Naive thymus-derived CD4-positive, alpha-beta T cell (primary cell): ENCODE results near the gene TAP2. TPM values are rescaled to one million over a fixed set of nuclear protein-coding genes. Genes with fewer than 3 reads are reported as not detected.

Experiments
- ATAC-seq: fragments of 150-1000 bp; cut with Tn5 transposase; 2 replicates; pipeline ENCODE4 v1.10.0; 2021; ENCODE audit warnings: mild to moderate bottlenecking, moderate library complexity
- CTCF ChIA-PET: fragments of 350-600 bp; sonication (Branson Sonifier 250); formaldehyde crosslinking; loops from one replicate; lab custom pipeline; 2021; ENCODE audit warnings: antibody characterized with exemption; lab: Charles Lee
- POLR2A ChIA-PET: fragments of 350-600 bp; sonication (Branson Sonifier 250); formaldehyde crosslinking; loops from one replicate; lab custom pipeline; 2021; ENCODE audit warnings: antibody characterized with exemption, inconsistent platforms; lab: Charles Lee
- DNase-seq, 9 donors: peaks; one replicate each; pipeline versions ENCODE4 v3.0.0 to v3.0.0-alpha.2; 2020 to 2022; ENCODE audit warnings: mixed read lengths in 1 of 9
- H3K27ac ChIP-seq: one replicate; pipeline ENCODE4 v1.7.0; 2013; ENCODE audit warnings: mild to moderate bottlenecking, low read depth, low read length, moderate library complexity
- H3K27me3 ChIP-seq, 2 donors: one replicate each; pipeline ENCODE4 v1.7.0; 2013; ENCODE audit warnings: low read length in 2 of 2, mild to moderate bottlenecking in 2 of 2, moderate library complexity in 2 of 2; ENCODE audit not compliant: control insufficient read depth in 2 of 2, insufficient read depth in 2 of 2
- H3K36me3 ChIP-seq, 3 experiments: 1 replicate in 2 of 3; 2 replicates in 1 of 3; pipeline ENCODE4 v1.7.0; 2013; ENCODE audit warnings: low read length in 3 of 3, mild to moderate bottlenecking in 3 of 3, moderate library complexity in 1 of 3; ENCODE audit not compliant: insufficient read depth in 3 of 3, control insufficient read depth in 2 of 3
- H3K4me1 ChIP-seq, 2 donors: one replicate each; pipeline ENCODE4 v1.7.0; 2013; ENCODE audit warnings: low read length in 2 of 2, mild to moderate bottlenecking in 2 of 2, moderate library complexity in 1 of 2; ENCODE audit not compliant: control insufficient read depth in 2 of 2, insufficient read depth in 2 of 2
- H3K4me3 ChIP-seq: 2 replicates; pipeline ENCODE4 v1.7.0; 2013; ENCODE audit warnings: mild to moderate bottlenecking, low read length
- H3K9me3 ChIP-seq, 3 experiments: 1 replicate in 2 of 3; 2 replicates in 1 of 3; pipeline ENCODE4 v1.7.0; 2013; ENCODE audit warnings: low read length in 3 of 3; ENCODE audit not compliant: control insufficient read depth in 2 of 3
- H3K27ac Mint-ChIP-seq, 9 donors: one replicate each; pipeline ENCODE4 v1.8.0; 2020 to 2022; ENCODE audit warnings: mixed read lengths in 9 of 9, mild to moderate bottlenecking in 8 of 9, moderate library complexity in 5 of 9, inconsistent platforms in 2 of 9
- H3K27me3 Mint-ChIP-seq, 5 donors: one replicate each; pipeline ENCODE4 v1.8.0; 2021 to 2022; ENCODE audit warnings: mixed read lengths in 5 of 5, mild to moderate bottlenecking in 1 of 5
- H3K36me3 Mint-ChIP-seq, 5 donors: one replicate each; pipeline ENCODE4 v1.8.0; 2020 to 2022; ENCODE audit warnings: mixed read lengths in 5 of 5, mild to moderate bottlenecking in 3 of 5, inconsistent platforms in 1 of 5
- H3K4me1 Mint-ChIP-seq, 7 donors: one replicate each; pipeline ENCODE4 v1.8.0; 2020 to 2022; ENCODE audit warnings: mixed read lengths in 7 of 7, mild to moderate bottlenecking in 3 of 7, inconsistent platforms in 1 of 7
- H3K4me3 Mint-ChIP-seq, 10 donors: one replicate each; pipeline ENCODE4 v1.8.0; 2020 to 2022; ENCODE audit warnings: mild to moderate bottlenecking in 10 of 10, mixed read lengths in 10 of 10, moderate library complexity in 6 of 10, inconsistent platforms in 2 of 10
- H3K9me3 Mint-ChIP-seq, 11 donors: one replicate each; pipeline ENCODE4 v1.8.0; 2020 to 2022; ENCODE audit warnings: mixed read lengths in 11 of 11, mild to moderate bottlenecking in 4 of 11, inconsistent platforms in 1 of 11, moderate library complexity in 1 of 11
- intact Hi-C, 2 donors: fragments of 100-400 bp; cut with micrococcal nuclease; formaldehyde crosslinking; loops; one replicate each; pipeline ENCODE4 v1.15.1; 2023
- polyA plus RNA-seq, 2 donors: library from polyadenylated mRNA; unstranded; fragments of 300-500 nt; fragmentation: Illumina TruSeq; gene quantifications; one replicate each; pipeline ENCODE4 v1.2.3, GENCODE V29; 2021
- total RNA-seq, 6 experiments: library from RNA in 5 of 6; stranded (reverse) in 5 of 6; gene quantifications; 1 replicate in 5 of 6; 2 replicates in 1 of 6; pipeline ENCODE4 v1.2.3 and lab custom pipeline; 2021 to 2026

TAP2 gene
- total and polyA plus RNA-seq, 7 experiments from 2014 or later = 26.4 to 243 (median 105) TPM

DNA sequence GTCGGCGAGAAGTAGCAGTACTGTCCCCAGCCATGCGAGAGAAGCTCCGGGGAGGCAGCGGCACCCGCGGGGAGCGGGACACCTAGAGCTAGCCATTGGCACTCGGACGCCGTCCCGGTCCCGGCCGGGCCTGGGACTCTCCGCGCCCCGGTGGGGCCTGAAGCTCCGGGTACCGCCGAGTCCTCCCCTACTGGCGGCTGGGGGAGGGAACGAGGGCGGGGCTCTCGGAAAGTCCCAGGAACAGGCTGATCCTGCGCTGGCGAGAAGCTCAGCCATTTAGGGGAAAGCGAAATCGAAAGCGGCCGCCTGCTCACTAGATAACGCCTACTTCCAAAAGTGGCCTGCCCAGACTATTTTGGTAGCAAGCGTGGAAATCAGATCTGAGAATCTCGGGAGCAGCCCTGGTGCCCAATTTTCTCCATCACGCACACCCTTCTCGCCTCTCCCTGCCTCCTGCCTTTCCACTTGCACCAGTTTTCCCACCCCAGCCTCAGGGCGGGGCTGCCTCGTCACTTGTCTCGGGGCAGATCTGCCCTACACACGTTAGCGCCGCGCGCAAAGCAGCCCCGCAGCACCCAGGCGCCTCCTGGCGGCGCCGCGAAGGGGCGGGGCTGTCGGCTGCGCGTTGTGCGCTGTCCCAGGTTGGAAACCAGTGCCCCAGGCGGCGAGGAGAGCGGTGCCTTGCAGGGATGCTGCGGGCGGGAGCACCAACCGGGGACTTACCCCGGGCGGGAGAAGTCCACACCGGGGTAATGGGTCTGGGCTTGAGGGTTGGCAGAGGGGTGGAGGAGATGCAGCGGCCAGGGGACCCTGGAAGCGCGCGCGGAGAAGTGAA lies 15.2 kb upstream of the TAP2 start, which contains the start of the genes PSMB9 and TAP1:
Gene PSMB9, plus strand, starts transcription at position 652 of the 835 bp plus-strand sequence. Its CDS starts 38 bp downstream, at position 690.
Gene TAP1, minus strand, starts transcription at position 164 of the 835 bp plus-strand sequence. Its CDS starts 68 bp downstream, at position 96.
- Histone ChIP-seq H3K27me3 (no peaks in the 10 kb centered on the region), H3K9me3 (no peaks in the 10 kb centered on the region), H3K27ac (peak within 1 kb of the TSS; percentile 100), H3K4me1 (peaks cover 45 to 57% of the 10 kb centered on the region in 2 donors), H3K36me3 (peaks cover 17 to 69% (median 46%) of the 10 kb centered on the region in 3 experiments), H3K4me3 (peak within 1 kb of the TSS; percentile 91)
- Mint-ChIP-seq H3K4me1 (peaks cover 61 to 80% (median 72%) of the 10 kb centered on the region in 7 donors), H3K27me3 (no peaks in the 10 kb centered on the region), H3K9me3 (peaks cover 0 to 2% (median 0%) of the 10 kb centered on the region in 11 donors), H3K36me3 (peaks cover 22 to 78% (median 57%) of the 10 kb centered on the region in 5 donors), H3K27ac (peak within 1 kb of the TSS; percentile 97 to 100 (median 100)), H3K4me3 (peak within 1 kb of the TSS; percentile 96 to 100 (median 100))
- DNase-seq (peak; percentile 92 to 97 (median 94)), ATAC-seq (peak; percentile 92)
- intact Hi-C loops = loop anchor here (1.0 to 10.0 kb wide), 10 partner anchors 9 to 1231 kb away; partner anchors contain the start of genes PSMB8 (in 2 of the 2), TAP2 (in 2 of the 2), CLIC1 (in 1 of the 2) and CUTA (in 1 of the 2)
- CTCF ChIA-PET = interaction anchor here (0.7 to 7.5 kb wide), 8 partner anchors 12 to 119 kb away, joined by 3 to 241 read pairs (median 11); partner anchors contain the start of genes HLA-DMA, PSMB8 and TAP2
- POLR2A ChIA-PET = interaction anchor here (0.7 to 9.5 kb wide), 17 partner anchors 10 to 1295 kb away, joined by 3 to 662 read pairs (median 6); partner anchors contain the start of genes BRD2, HLA-DMA, PSMB8 and RPS18

DNA sequence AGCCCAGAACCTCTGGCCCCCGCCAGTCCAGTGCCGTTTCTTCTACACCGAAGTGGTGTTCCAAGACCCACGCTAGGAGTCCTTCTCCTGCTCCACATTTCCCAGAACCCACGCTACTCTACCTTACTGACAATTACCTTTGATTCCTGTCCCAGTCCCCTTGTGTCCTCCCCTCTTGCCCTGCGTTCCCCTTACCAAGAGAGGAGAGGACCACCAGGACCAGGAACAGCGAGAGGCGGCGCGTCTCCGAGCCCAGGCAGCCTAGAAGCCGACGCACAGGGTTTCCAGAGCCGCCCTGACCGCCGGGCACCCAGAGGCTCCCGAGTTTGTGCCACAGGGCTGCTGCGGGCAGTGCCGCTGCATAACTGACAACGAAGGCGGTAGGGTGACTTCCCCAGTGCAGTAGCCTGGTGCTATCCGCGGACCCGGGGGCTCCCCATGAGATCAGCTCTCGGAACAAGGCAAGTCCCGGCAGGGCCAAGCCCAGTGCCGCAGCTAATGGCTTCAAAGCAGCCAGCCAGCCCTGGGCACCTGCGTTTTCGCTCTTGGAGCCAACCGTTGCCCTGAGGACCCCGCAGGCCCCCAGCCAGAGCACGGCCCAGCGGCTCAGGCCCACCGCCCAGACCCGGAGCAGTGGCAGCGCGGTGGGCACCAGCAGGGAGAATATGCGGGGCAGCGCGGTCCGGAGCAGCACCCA lies 14.5 kb upstream of the TAP2 start:
- Histone ChIP-seq H3K9me3 (no peaks in the 10 kb centered on the region), H3K4me3 (peak overlapping the region; percentile 91), H3K4me1 (peaks cover 53 to 65% of the 10 kb centered on the region in 2 donors), H3K36me3 (peaks cover 23 to 69% (median 45%) of the 10 kb centered on the region in 3 experiments), H3K27me3 (no peaks in the 10 kb centered on the region), H3K27ac (peak overlapping the region; percentile 100)
- Mint-ChIP-seq H3K4me1 (peaks cover 62 to 81% (median 73%) of the 10 kb centered on the region in 7 donors), H3K27me3 (no peaks in the 10 kb centered on the region), H3K9me3 (peaks cover 0 to 2% (median 0%) of the 10 kb centered on the region in 11 donors), H3K36me3 (peaks cover 26 to 79% (median 59%) of the 10 kb centered on the region in 5 donors), H3K27ac (peak overlapping the region; percentile 94 to 100 (median 100)), H3K4me3 (peak overlapping the region; percentile 96 to 100 (median 100))
- peak in 5 of 9 donors; percentile 37 to 79 (median 52) for DNase-seq
- CTCF ChIA-PET = interaction anchor here (0.8 to 7.5 kb wide), 6 partner anchors 11 to 119 kb away, joined by 4 to 241 read pairs (median 12); partner anchors contain the start of genes PSMB8 and TAP2
- intact Hi-C loops = loop anchor here (1.0 to 10.0 kb wide), 8 partner anchors 9 to 1231 kb away; partner anchors contain the start of genes PSMB8 (in 2 of the 2), CLIC1 (in 1 of the 2), CUTA (in 1 of the 2) and PHF1 (in 1 of the 2)
- POLR2A ChIA-PET = interaction anchor here (0.6 to 9.5 kb wide), 15 partner anchors 10 to 1294 kb away, joined by 3 to 662 read pairs (median 6); partner anchors contain the start of genes BRD2, HLA-DMA, PSMB8 and RPS18
- ATAC-seq = peak; percentile 42

DNA sequence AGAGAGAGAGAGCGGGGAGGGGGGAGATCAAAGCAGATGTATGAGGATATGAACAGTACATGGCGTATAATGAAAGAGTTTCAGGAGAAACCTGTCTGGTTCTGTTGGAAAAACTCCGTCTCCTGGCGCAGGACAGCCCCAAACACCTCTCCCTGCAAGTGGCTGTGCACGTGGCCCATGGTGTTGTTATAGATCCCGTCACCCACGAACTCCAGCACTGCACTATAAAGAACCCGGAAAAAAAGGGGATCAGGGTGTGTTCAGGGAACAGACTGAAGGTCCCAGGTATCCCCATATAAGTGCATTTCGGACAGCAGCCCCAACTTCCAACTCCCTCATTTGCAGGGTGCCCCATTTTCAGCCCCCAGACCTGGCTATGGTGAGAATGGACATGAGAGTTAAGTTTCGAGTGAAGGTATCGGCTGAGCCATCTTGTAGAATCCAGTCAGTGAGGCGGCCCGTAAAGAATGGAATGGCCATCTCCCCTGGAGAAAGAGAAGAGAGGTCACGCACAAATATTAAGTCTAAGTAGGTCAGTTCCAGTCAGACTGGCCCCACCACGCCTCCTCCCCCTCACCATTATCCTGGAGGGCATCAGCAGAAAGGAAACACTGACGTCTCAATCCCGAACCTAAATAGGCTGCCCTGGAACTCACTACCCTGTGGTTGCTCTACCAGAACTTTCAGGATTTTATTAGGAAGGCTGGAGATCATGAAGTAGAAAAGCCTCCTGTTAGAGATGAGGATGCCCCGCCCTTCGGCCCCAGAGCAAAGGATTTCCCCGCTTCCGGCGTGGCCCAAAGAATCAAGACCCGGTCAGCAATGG lies 13.7 kb upstream of the TAP2 start:
- H3K27me3 ChIP-seq = no peaks in the 10 kb centered on the region
- peak overlapping the region; percentile 91 for H3K4me3 ChIP-seq
- H3K4me1 ChIP-seq = peaks cover 61 to 67% of the 10 kb centered on the region in 2 donors
- no peaks in the 10 kb centered on the region for H3K27me3 Mint-ChIP-seq
- POLR2A ChIA-PET = interaction anchor here (0.6 to 9.5 kb wide), 13 partner anchors 7 to 818 kb away, joined by 4 to 662 read pairs (median 15); partner anchors contain the start of genes BRD2, HLA-DMA, PSMB8 and RPS18
- peaks cover 33 to 79% (median 61%) of the 10 kb centered on the region in 5 donors for H3K36me3 Mint-ChIP-seq
- H3K9me3 ChIP-seq = no peaks in the 10 kb centered on the region
- peak overlapping the region; percentile 100 for H3K27ac ChIP-seq
- CTCF ChIA-PET = interaction anchor here (2.1 to 7.5 kb wide), 4 partner anchors 11 to 120 kb away, joined by 13 to 241 read pairs (median 27); partner anchors contain the start of genes PSMB8 and TAP2
- peak overlapping the region; percentile 96 to 100 (median 100) for H3K4me3 Mint-ChIP-seq
- H3K36me3 ChIP-seq = peaks cover 25 to 69% (median 45%) of the 10 kb centered on the region in 3 experiments
- peaks cover 62 to 81% (median 73%) of the 10 kb centered on the region in 7 donors for H3K4me1 Mint-ChIP-seq
- intact Hi-C loops = loop anchor here (2.0 to 10.0 kb wide), 6 partner anchors 460 to 1230 kb away; partner anchors contain the start of genes CLIC1 (in 1 of the 2), CUTA (in 1 of the 2), PHF1 (in 1 of the 2) and PRRC2A (in 1 of the 2)
- DNase-seq = peak in 1 of 9 donors; percentile 16
- H3K27ac Mint-ChIP-seq = peak overlapping the region; percentile 94 to 100 (median 100)
- ATAC-seq = no peak
- H3K9me3 Mint-ChIP-seq = peaks cover 0 to 4% (median 0%) of the 10 kb centered on the region in 11 donors

DNA sequence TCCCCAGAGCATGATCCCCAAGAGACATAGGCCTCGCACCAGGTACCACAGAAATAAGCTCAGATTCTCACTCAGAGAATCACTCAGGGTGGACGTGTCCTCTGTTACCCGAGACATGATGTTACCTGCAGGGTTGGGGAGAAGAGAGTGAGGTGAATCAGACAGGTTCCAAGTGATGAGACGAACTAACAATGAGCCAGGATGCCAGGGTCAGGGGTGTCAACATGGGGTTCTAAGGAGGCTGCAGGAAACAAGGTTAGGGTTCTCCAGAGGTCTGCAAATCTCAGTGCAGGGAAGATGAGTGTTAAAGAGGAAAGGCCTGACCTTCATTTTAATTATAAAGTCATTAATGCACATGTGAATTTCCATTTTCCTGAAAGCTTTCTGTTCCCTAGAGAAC lies 12.5 kb upstream of the TAP2 start:
- Mint-ChIP-seq H3K4me3 (peak overlapping the region; percentile 96 to 100 (median 100)), H3K9me3 (peaks cover 0 to 4% (median 0%) of the 10 kb centered on the region in 11 donors), H3K27ac (peak overlapping the region; percentile 65 to 100 (median 97)), H3K36me3 (peaks cover 33 to 80% (median 64%) of the 10 kb centered on the region in 5 donors), H3K4me1 (peaks cover 65 to 84% (median 75%) of the 10 kb centered on the region in 7 donors), H3K27me3 (no peaks in the 10 kb centered on the region)
- Histone ChIP-seq H3K27me3 (no peaks in the 10 kb centered on the region), H3K36me3 (peaks cover 30 to 75% (median 51%) of the 10 kb centered on the region in 3 experiments), H3K27ac (peak overlapping the region; percentile 100), H3K4me1 (peaks cover 67 to 70% of the 10 kb centered on the region in 2 donors), H3K9me3 (no peaks in the 10 kb centered on the region), H3K4me3 (peak overlapping the region; percentile 91)
- ChIA-PET CTCF (interaction anchor here (0.6 to 2.1 kb wide), 3 partner anchors 12 to 32 kb away, joined by 5 to 13 read pairs (median 5); partner anchors contain the start of gene TAP2), POLR2A (interaction anchor here (0.9 to 3.0 kb wide), 9 partner anchors 9 to 437 kb away, joined by 3 to 29 read pairs (median 5); partner anchors contain the start of gene TAP2)
- DNase-seq (no peak), ATAC-seq (no peak)
- intact Hi-C loops = loop anchor here (5.0 to 10.0 kb wide), 5 partner anchors 461 to 1229 kb away; partner anchors contain the start of genes CLIC1 (in 1 of the 2), CUTA (in 1 of the 2), PHF1 (in 1 of the 2) and PRRC2A (in 1 of the 2)

DNA sequence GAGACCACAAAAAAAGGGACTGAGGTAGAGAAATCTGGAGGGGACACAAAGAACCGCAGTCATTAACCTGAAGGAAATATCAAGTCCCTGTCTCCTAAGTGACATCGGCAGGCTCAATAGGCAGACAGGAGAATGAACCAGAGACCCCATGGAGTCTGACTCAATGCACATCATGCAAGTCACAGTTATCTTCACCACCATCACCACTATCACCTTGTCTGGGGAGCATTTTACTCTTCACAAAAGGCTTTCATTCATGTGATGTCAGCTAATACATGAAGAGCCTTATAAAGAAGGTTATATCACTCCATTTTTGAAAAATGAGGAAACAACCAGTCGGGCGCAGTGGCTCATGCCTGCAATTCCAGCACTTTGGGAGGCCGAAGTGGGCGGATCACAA lies 10.6 kb upstream of the TAP2 start:
- Mint-ChIP-seq H3K4me3 (peak overlapping the region; percentile 54 to 99 (median 94)), H3K9me3 (peaks cover 0 to 4% (median 0%) of the 10 kb centered on the region in 11 donors), H3K36me3 (peaks cover 33 to 82% (median 72%) of the 10 kb centered on the region in 5 donors), H3K27me3 (no peaks in the 10 kb centered on the region), H3K27ac (peak overlapping the region; percentile 22 to 100 (median 86)), H3K4me1 (peaks cover 60 to 75% (median 69%) of the 10 kb centered on the region in 7 donors)
- no peak overlapping the region for H3K4me3 ChIP-seq
- peak overlapping the region; percentile 97 for H3K27ac ChIP-seq
- DNase-seq (no peak), ATAC-seq (no peak)
- CTCF ChIA-PET = interaction anchor here (0.8 kb wide), 1 partner anchor 11 kb away, joined by 3 read pairs; the partner anchor contains the start of gene TAP2
- no peaks in the 10 kb centered on the region for H3K27me3 ChIP-seq
- H3K4me1 ChIP-seq = peaks cover 58 to 61% of the 10 kb centered on the region in 2 donors
- H3K36me3 ChIP-seq = peaks cover 37 to 71% (median 54%) of the 10 kb centered on the region in 3 experiments
- intact Hi-C loops = loop anchor here in 1 of 2 donors (10.0 kb wide), 1 partner anchor 954 kb away; the partner anchor contains the start of gene EHMT2
- POLR2A ChIA-PET = interaction anchor here (0.6 to 3.0 kb wide), 6 partner anchors 8 to 631 kb away, joined by 3 to 29 read pairs (median 4); partner anchors contain the start of gene TAP2
- H3K9me3 ChIP-seq = no peaks in the 10 kb centered on the region
